Renal cortical epithelial cell (primary cell): ENCODE data around the gene NTNG1. TPM values are rescaled to one million over a fixed set of nuclear protein-coding genes. Genes with fewer than 3 reads are reported as not detected.

Experiments
- DNase-seq: peaks from one replicate; pipeline ENCODE4 v3.0.0-alpha.2; 2011; ENCODE audit warnings: low read depth
- total RNA-seq: library from RNA; depleted of rRNA; stranded (reverse); fragments of >200 nt; gene quantifications from 2 replicates; pipeline ENCODE4 v1.2.3, GENCODE V29; 2014

Gene NTNG1
- total RNA-seq, 1 donor from 2014 or later = 32.8 TPM

GRCh38 chr1:107499139-107499744 lies 358.4 kb downstream of the NTNG1 start:
- no peak for DNase-seq

DNA sequence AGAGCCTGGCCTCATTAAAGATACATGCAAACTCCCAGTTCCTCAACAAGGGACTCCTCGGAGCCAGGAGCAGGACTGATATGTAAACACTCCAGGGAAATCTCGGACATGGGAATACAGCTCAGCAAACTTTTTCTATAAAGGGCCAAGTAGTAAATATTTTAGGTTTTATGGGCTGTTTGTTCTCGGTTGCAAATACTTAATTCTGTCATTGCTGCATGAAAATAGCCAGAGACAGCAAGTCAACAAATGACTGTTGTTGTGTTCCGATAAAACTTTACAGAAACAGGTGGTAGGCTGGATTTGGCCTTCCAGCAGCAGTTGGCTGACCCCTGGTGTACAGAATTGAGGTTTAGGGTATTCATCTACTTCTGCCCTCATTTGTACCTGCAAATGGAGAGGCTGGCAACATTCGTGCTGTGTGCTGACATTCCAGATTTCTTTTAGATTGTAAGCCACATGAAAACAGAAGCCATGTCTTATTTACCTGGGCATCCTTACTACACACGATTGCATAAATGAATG lies 360.3 kb downstream of the NTNG1 start:
- DNase-seq = no peak

DNA sequence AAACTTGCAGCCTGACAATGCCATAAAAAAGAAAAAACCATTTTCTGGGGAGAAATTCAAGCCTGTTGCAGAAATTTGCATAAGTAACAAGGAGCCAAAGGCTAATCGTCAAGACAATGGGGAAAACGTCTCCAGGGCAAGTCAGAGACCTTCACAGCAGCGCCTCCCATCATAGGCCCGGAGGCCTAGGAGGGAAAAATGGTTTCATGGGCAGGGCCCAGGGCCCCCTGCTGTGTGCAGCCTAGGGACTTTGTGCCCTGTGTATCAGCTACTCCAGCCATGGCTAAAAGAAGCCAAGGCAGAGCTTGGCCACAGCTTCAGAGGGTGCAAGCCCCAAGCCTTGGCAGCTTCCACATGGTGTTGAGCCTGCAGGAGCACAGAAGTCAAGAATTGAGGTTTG lies 369.5 kb downstream of the NTNG1 start:
- DNase-seq = no peak

GRCh38 chr1:107512836-107513235 lies 372.0 kb downstream of the NTNG1 start:
- DNase-seq = no peak

GRCh38 chr1:107514841-107515240 lies 374.0 kb downstream of the NTNG1 start:
- no peak for DNase-seq

GRCh38 chr1:107515702-107516101 lies 374.9 kb downstream of the NTNG1 start:
- DNase-seq = no peak

- no peak for DNase-seq
Observed at GRCh38 chr1:107523061-107523460, 382.2 kb downstream of the NTNG1 start.

GRCh38 chr1:107523736-107524135 lies 382.9 kb downstream of the NTNG1 start:
- no peak for DNase-seq

DNA sequence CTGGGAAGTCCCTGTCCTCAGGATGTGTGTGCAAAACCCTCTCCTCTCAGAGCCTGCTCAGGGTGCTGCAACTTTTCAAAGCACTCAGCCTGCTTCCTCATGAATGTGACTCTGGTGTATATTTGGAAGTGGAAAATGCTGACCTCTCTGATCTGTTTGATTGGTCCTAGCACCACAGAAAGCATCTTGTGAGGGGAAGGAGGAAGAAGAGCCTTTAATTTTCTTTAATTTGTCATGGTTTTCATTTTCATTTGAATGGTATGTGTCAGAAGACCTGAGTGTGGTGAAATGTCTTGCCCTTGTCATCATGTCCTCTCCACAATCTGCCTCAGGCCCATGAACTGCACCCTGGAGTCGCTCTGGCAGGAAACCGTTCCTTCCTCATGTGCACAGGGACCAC lies 383.5 kb downstream of the NTNG1 start:
- DNase-seq = no peak

DNA sequence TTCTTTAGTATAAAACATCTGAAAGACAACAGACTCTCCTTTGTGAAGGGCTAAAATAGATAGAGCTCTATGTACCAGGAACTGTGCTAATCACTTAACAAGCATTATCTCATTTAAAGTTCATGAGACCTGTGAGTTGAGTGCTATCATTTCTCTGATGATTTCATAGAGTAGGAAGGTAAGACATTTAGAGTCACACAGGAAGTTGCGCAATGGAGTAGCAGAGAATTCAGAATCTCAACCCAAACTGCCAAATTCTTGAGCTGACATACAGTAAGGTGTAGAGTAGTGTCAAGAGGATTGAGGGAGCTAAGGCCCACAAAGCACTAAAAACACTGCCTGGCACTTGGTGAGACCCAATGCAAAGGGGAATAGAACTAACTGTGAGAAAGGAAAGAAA lies 384.3 kb downstream of the NTNG1 start:
- DNase-seq = peak; percentile 21

- no peak for DNase-seq
Observed at GRCh38 chr1:107525961-107526360, 385.1 kb downstream of the NTNG1 start.

DNA sequence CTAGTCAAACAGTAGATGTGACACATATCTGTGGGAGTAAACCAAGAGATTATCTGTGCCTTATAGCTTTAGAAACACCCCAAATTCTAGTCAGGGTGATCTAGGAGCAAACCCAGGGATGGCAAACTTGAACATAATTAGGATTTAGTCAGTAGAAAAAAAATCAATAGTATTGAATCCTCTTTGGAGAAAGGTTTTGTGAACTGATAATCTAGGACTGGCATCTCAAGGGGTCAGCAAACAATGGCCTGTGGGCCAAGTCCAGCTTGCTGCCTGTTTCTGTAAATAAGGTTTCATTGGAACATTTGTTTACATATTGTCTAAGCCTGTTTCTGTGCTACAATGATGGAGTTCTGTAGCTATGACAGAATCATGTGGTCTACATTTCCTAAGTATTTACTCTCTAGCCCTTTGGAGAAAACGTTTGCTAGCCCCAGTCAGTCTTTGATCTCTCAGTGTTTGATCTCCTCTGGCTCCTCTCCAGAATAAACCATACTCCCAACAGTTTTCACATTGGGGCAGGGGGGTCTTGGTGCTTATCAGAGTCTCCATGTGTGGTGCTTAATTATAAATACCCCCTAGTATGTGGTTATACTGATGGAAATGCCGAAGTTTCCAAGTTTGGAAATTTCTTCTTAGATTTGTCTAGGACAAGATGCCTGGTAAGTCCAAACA lies 385.8 kb downstream of the NTNG1 start:
- DNase-seq = no peak

GRCh38 chr1:107529511-107530149 lies 388.8 kb downstream of the NTNG1 start:
- DNase-seq = peak; percentile 67

DNA sequence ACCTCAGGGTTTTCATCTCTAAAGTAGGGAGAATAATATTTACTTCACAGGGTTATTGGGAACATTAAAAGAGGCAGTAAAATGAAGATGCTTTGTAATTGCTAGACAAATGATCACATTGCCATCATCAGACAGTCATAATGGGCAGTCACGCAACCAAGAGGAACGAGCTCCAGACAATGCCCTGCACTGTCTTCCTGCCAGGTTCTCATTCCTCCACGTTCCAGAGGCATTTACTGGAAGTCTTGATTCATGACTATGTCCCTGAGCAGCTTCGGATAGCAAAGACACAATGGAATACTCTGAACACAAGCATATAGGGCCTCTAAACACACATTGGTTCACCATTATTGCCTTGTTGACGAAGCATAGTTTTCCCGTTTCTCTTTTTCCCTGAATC lies 389.7 kb downstream of the NTNG1 start:
- DNase-seq = peak; percentile 15

- DNase-seq = no peak
Observed at GRCh38 chr1:107531065-107531908, 390.4 kb downstream of the NTNG1 start.

GRCh38 chr1:107532318-107532717 lies 391.5 kb downstream of the NTNG1 start:
- DNase-seq = no peak

Other genes with a start within 250 kb of the NTNG1 start
- 24.7 and 35.2 TPM in 2 replicates for gene PRMT6, start 84.4 kb upstream of the NTNG1 start, total RNA-seq